HS-27A (cell line): ENCODE results near the gene BDH1.
"Not testable (repeated sequence)": the region's sequence is repeated elsewhere in the genome, so short reads cannot be mapped to it uniquely, and the experiment has no call there.

Experiments
- DNase-seq: peaks from one replicate; pipeline ENCODE4 v3.0.0-alpha.2; 2012; ENCODE audit warnings: low read depth, missing footprints

Gene BDH1

GRCh38 chr3:197520311-197521276 lies 35.2 kb downstream of the BDH1 start:
- no peak for DNase-seq

- DNase-seq = no peak
Measured at GRCh38 chr3:197519801-197520211, 36.0 kb downstream of the BDH1 start.

- DNase-seq = no peak
Measured at GRCh38 chr3:197518881-197519421, 36.8 kb downstream of the BDH1 start.

GRCh38 chr3:197517922-197518683 lies 37.7 kb downstream of the BDH1 start:
- not testable (repeated sequence) for DNase-seq

GRCh38 chr3:197516890-197517606 lies 38.7 kb downstream of the BDH1 start:
- not testable (repeated sequence) for DNase-seq

GRCh38 chr3:197516517-197516889 lies 39.3 kb downstream of the BDH1 start:
- no peak for DNase-seq

- no peak for DNase-seq
Measured at GRCh38 chr3:197514786-197515355, 40.9 kb downstream of the BDH1 start.

- DNase-seq = no peak
Measured at GRCh38 chr3:197513953-197514785, 41.6 kb downstream of the BDH1 start.

- DNase-seq = no peak
Measured at GRCh38 chr3:197512691-197513571, 42.8 kb downstream of the BDH1 start.

- DNase-seq = no peak
Measured at GRCh38 chr3:197511853-197512635, 43.7 kb downstream of the BDH1 start.

- no peak for DNase-seq
Measured at GRCh38 chr3:197511130-197511529, 44.6 kb downstream of the BDH1 start.

- DNase-seq = no peak
Measured at GRCh38 chr3:197510642-197511018, 45.1 kb downstream of the BDH1 start.

GRCh38 chr3:197508924-197509775 lies 46.6 kb downstream of the BDH1 start:
- DNase-seq = no peak

- DNase-seq = no peak
Measured at GRCh38 chr3:197508461-197508860, 47.3 kb downstream of the BDH1 start.

GRCh38 chr3:197508051-197508451 lies 47.7 kb downstream of the BDH1 start:
- DNase-seq = no peak

- no peak for DNase-seq
Measured at GRCh38 chr3:197507541-197507940, 48.2 kb downstream of the BDH1 start.

- DNase-seq = no peak
Measured at GRCh38 chr3:197507081-197507480, 48.7 kb downstream of the BDH1 start.
